A673 (cell line): ENCODE results near the gene PLEKHG3.

ENCODE experiments used
- EZH2 ChIP-seq: fragments of 200-600 bp; sonication (generic); IDR thresholded peaks from 2 replicates; pipeline ENCODE4 v1.6.1; 2017; ENCODE audit warnings: borderline replicate concordance, low read depth, mild to moderate bottlenecking, mixed read lengths, antibody characterized with exemption, low read length; ENCODE audit not compliant: poor library complexity, severe bottlenecking
- TF ChIP-seq, protein P1 (sequence below): fragments of 300-800, 200-600 bp; sonication (generic); conservative IDR thresholded peaks from 2 replicates; pipeline ENCODE4 v1.5.1; 2017; ENCODE audit warnings: low read depth, mild to moderate bottlenecking, antibody characterized with exemption, low read length, moderate library complexity, mixed read lengths

DNA sequence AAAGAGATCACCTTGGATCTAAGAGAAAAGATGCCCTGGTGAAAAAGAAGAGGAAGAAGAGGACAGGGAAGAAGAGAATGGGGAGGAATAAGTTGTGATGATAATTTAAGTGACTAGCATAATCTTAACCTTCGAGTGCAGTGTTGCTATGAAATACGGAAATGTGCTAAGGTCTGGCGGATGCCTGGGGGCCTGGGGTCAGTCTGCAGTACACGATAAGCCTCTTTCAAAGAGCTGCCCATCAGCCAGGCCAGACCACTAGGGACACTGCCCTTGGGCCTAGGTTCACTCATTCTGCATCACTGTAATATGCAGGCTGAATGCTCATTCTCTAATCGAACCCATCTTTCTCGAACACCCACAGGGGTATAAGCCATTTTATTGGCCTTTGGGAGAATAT lies 83.4 kb downstream of the PLEKHG3 start:
- TF ChIP-seq EZH2 = no peak
- TF ChIP-seq, protein P1, sequence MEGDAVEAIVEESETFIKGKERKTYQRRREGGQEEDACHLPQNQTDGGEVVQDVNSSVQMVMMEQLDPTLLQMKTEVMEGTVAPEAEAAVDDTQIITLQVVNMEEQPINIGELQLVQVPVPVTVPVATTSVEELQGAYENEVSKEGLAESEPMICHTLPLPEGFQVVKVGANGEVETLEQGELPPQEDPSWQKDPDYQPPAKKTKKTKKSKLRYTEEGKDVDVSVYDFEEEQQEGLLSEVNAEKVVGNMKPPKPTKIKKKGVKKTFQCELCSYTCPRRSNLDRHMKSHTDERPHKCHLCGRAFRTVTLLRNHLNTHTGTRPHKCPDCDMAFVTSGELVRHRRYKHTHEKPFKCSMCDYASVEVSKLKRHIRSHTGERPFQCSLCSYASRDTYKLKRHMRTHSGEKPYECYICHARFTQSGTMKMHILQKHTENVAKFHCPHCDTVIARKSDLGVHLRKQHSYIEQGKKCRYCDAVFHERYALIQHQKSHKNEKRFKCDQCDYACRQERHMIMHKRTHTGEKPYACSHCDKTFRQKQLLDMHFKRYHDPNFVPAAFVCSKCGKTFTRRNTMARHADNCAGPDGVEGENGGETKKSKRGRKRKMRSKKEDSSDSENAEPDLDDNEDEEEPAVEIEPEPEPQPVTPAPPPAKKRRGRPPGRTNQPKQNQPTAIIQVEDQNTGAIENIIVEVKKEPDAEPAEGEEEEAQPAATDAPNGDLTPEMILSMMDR = no peak
